Natural killer cell (primary cell): ENCODE data around the gene IGSF9. TPM values are rescaled to one million over a fixed set of nuclear protein-coding genes. Genes with fewer than 3 reads are reported as not detected.

Source experiments
- ATAC-seq, 3 donors: fragments of 150-1000 bp in 2 of 3; fragments of 200-7000 bp in 1 of 3; cut with Tn5 transposase; 1 replicate in 1 of 3; 2 replicates in 2 of 3; pipeline ENCODE4 v1.10.0; 2021; ENCODE audit warnings: mild to moderate bottlenecking in 2 of 3, moderate library complexity in 2 of 3
- DNase-seq, 2 donors: peaks; one replicate each; pipeline versions ENCODE4 v3.0.0 to v3.0.0-alpha.2; 2013 to 2021; ENCODE audit warnings: mixed read lengths in 1 of 2
- H3K27ac ChIP-seq: one replicate; pipeline ENCODE4 v1.5.1; 2013; ENCODE audit warnings: mild to moderate bottlenecking, low read length
- H3K27me3 ChIP-seq: one replicate; pipeline ENCODE4 v1.6.1; 2013; ENCODE audit warnings: low read length; ENCODE audit not compliant: control insufficient read depth, insufficient read depth
- H3K36me3 ChIP-seq: one replicate; pipeline ENCODE4 v1.6.1; 2013; ENCODE audit warnings: low read length; ENCODE audit not compliant: control insufficient read depth, insufficient read depth
- H3K4me1 ChIP-seq: one replicate; pipeline ENCODE4 v1.6.1; 2013; ENCODE audit warnings: low read length; ENCODE audit not compliant: control insufficient read depth, insufficient read depth
- H3K4me3 ChIP-seq: one replicate; pipeline ENCODE4 v1.5.1; 2013; ENCODE audit warnings: low read length
- H3K9me3 ChIP-seq: one replicate; pipeline ENCODE4 v1.6.1; 2013; ENCODE audit warnings: low read length; ENCODE audit not compliant: control insufficient read depth, insufficient read depth
- H3K27ac Mint-ChIP-seq, 2 donors: one replicate each; pipeline ENCODE4 v1.8.0; 2022; ENCODE audit warnings: mild to moderate bottlenecking in 2 of 2, mixed read lengths in 2 of 2, moderate library complexity in 1 of 2
- H3K27me3 Mint-ChIP-seq, 2 donors: one replicate each; pipeline ENCODE4 v1.8.0; 2022; ENCODE audit warnings: low read depth in 2 of 2, mixed read lengths in 2 of 2
- H3K36me3 Mint-ChIP-seq: one replicate; pipeline ENCODE4 v1.8.0; 2022; ENCODE audit warnings: mixed read lengths
- H3K4me1 Mint-ChIP-seq, 2 donors: one replicate each; pipeline ENCODE4 v1.8.0; 2022; ENCODE audit warnings: mixed read lengths in 2 of 2
- H3K4me3 Mint-ChIP-seq: one replicate; pipeline ENCODE4 v1.8.0; 2022; ENCODE audit warnings: mild to moderate bottlenecking, moderate library complexity, mixed read lengths
- H3K9me3 Mint-ChIP-seq, 2 donors: one replicate each; pipeline ENCODE4 v1.8.0; 2022; ENCODE audit warnings: mixed read lengths in 2 of 2
- WGBS: methylation state at CpG from one replicate; pipeline ENCODE4 v1.1.7; 2013; ENCODE audit warnings: missing lambda C conversion rate; ENCODE audit not compliant: insufficient coverage; 5-methylcytosine and 5-hydroxymethylcytosine counted together
- intact Hi-C: fragments of 100-400 bp; cut with micrococcal nuclease; formaldehyde crosslinking; loops from one replicate; pipeline ENCODE4 v1.14.2; 2022
- total RNA-seq, 4 donors: library from RNA; stranded (reverse); fragments of 120-200 nt in 1 of 4; gene quantifications; one replicate each; pipeline versions ENCODE4 v1.2.3 to v1.2.4, GENCODE V29; 2013 to 2022
- TF ChIP-seq, protein P1 (sequence below): fragments of 200-600 bp; IDR thresholded peaks from one replicate; pipeline ENCODE4 v1.8.0; 2022; ENCODE audit warnings: antibody characterized with exemption

IGSF9 gene
- total RNA-seq, 3 donors from 2014 or later (not counting 1 experiment from before 2014, with no cell fraction given): not detected

DNA sequence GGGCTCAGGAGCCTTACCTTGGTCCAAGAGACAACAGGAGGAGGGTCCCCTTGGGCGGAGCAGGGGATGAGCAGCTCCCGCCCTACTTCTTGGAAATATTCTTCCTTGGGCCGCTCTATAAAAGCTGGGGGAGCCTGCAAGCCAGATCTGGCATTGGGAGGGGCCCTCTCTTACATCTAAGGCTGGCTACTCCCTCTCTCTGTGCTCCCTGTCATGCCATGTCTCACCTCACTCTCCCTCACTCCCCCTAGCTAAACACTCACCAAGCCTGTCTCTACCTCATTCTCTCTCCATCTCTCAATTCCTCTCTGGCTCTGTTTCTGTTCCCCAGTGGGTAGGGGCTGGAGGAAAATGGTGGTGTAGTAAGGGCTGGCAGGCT is 13.6 kb downstream of the IGSF9 start:
- WGBS: 90% methylated on average over 3 of the region's 3 CpGs
- H3K4me1 Mint-ChIP-seq: peaks cover 0 to 10% of the 10 kb centered on the region in 2 donors
- Histone ChIP-seq H3K9me3 (no peaks in the 10 kb centered on the region), H3K27me3 (no peaks in the 10 kb centered on the region), H3K4me3 (no peak overlapping the region), H3K4me1 (peaks cover 9% of the 10 kb centered on the region), H3K27ac (no peak overlapping the region), H3K36me3 (no peaks in the 10 kb centered on the region)
- H3K27me3 Mint-ChIP-seq: peaks cover 10 to 18% of the 10 kb centered on the region in 2 donors
- no peak for ATAC-seq
- H3K4me3 Mint-ChIP-seq: no peak overlapping the region
- H3K9me3 Mint-ChIP-seq: no peaks in the 10 kb centered on the region
- no peak overlapping the region for H3K27ac Mint-ChIP-seq
- TF ChIP-seq, protein P1, sequence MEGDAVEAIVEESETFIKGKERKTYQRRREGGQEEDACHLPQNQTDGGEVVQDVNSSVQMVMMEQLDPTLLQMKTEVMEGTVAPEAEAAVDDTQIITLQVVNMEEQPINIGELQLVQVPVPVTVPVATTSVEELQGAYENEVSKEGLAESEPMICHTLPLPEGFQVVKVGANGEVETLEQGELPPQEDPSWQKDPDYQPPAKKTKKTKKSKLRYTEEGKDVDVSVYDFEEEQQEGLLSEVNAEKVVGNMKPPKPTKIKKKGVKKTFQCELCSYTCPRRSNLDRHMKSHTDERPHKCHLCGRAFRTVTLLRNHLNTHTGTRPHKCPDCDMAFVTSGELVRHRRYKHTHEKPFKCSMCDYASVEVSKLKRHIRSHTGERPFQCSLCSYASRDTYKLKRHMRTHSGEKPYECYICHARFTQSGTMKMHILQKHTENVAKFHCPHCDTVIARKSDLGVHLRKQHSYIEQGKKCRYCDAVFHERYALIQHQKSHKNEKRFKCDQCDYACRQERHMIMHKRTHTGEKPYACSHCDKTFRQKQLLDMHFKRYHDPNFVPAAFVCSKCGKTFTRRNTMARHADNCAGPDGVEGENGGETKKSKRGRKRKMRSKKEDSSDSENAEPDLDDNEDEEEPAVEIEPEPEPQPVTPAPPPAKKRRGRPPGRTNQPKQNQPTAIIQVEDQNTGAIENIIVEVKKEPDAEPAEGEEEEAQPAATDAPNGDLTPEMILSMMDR: no peak
- DNase-seq: no peak
- H3K36me3 Mint-ChIP-seq: no peaks in the 10 kb centered on the region
- intact Hi-C loops: loop anchor here (10.0 kb wide), 1 partner anchor 443 kb away; no protein-coding TSS in a partner anchor

DNA sequence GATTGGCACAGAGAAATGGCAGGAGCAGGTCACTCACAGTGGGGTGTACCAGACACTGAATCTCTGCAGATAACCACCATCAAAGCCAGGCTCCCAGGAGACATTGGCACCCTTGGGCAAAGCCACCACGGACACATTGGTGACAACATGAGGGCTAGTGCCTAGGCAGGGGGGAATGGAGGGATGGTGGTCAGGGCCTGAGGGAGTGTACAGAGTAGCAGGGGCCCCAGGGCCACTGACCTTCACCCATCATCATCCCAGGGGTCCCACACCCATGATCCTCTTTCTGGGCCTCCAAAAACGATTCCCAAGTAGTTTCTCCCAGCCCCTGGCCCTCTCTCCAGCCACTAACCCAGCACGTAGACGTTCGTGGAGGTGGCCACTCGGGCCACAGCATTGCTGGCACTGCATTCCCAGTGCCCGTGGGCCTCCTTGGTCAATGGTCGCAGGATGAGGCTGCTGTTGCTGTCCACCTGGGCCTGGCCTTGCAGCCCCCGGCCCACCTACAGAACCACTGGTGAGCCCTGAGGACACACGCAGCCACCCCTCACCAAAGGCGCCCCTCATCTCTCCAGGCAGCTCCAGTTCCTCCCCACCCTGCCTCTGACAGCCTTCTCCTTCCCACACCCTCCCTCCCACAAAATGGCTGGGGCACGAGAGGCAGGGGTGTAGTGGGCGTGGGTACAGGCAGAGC is 14.2 kb downstream of the IGSF9 start:
- Histone ChIP-seq H3K4me3 (no peak overlapping the region), H3K27me3 (no peaks in the 10 kb centered on the region), H3K4me1 (peaks cover 5% of the 10 kb centered on the region), H3K27ac (no peak overlapping the region), H3K36me3 (no peaks in the 10 kb centered on the region), H3K9me3 (no peaks in the 10 kb centered on the region)
- DNase-seq (no peak), ATAC-seq (no peak)
- Mint-ChIP-seq H3K27me3 (peaks cover 10 to 18% of the 10 kb centered on the region in 2 donors), H3K4me3 (no peak overlapping the region), H3K9me3 (no peaks in the 10 kb centered on the region), H3K4me1 (peaks cover 4 to 10% of the 10 kb centered on the region in 2 donors), H3K27ac (no peak overlapping the region), H3K36me3 (no peaks in the 10 kb centered on the region)
- TF ChIP-seq, protein P1: no peak
- 90% methylated on average over 13 of the region's 13 CpGs for WGBS
- intact Hi-C loops: loop anchor here (10.0 kb wide), 1 partner anchor 444 kb away; no protein-coding TSS in a partner anchor

DNA sequence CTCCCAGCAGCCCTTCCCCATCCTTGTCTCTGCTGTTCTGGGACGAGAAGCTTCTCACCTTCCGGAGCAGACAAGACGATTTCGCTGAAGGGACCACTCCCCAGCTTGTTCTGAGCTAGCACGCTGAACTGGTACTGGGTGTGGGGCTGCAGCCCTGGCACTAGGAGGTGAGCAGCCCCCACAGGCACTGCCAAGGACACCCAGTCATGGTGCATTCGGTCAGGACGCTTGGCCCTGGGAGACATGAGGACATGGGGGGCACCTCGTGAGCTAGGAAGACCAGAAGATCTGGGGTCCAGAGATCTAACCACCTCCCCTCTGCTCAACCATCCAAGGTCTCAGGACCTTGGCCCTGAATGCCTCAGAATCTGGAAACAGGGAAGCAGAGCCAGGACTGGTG is 14.8 kb downstream of the IGSF9 start:
- H3K4me1 Mint-ChIP-seq: peaks cover 10 to 14% of the 10 kb centered on the region in 2 donors

More for the DNA sequence above, 14.8 kb downstream of the IGSF9 start:
- H3K4me1 ChIP-seq: peaks cover 8% of the 10 kb centered on the region
- H3K27me3 ChIP-seq: no peaks in the 10 kb centered on the region
- TF ChIP-seq, protein P1: no peak
- Mint-ChIP-seq H3K4me3 (no peak overlapping the region), H3K9me3 (no peaks in the 10 kb centered on the region), H3K27ac (no peak overlapping the region), H3K36me3 (no peaks in the 10 kb centered on the region), H3K27me3 (peaks cover 10 to 15% of the 10 kb centered on the region in 2 donors)
- H3K27ac ChIP-seq: no peak overlapping the region
- ATAC-seq: no peak
- H3K36me3 ChIP-seq: no peaks in the 10 kb centered on the region
- 95% methylated on average over 8 of the region's 8 CpGs for WGBS
- intact Hi-C loops: loop anchor here (10.0 kb wide), 1 partner anchor 444 kb away; no protein-coding TSS in a partner anchor
- H3K4me3 ChIP-seq: no peak overlapping the region
- no peaks in the 10 kb centered on the region for H3K9me3 ChIP-seq
- no peak for DNase-seq
